ENCODE measurements around the gene MBD5.

- TF ChIP-seq CTCF (IDR thresholded peaks at IDR 0.05; ENCODE audit: borderline replicate concordance, extremely low read depth, low read length, poor library complexity, severe bottlenecking) (no peak), EZH2 (IDR thresholded peaks at IDR 0.05; ENCODE audit: borderline replicate concordance, low read depth, low read length, severe bottlenecking) (no peak)
These were observed 258.3 kb downstream of the MBD5 start for GRCh38 chr2:148279216-148279615.
